Bronchial epithelial cell (primary cell): ENCODE results near the gene UMODL1. TPM values are rescaled to one million over a fixed set of nuclear protein-coding genes. Genes with fewer than 3 reads are reported as not detected.

Experiments used
- DNase-seq: peaks from one replicate; pipeline ENCODE4 v3.0.0-alpha.2; 2010; ENCODE audit warnings: low read depth
- FAIRE-seq: peaks from 2 replicates; lab custom pipeline; 2011; peaks lifted over from hg19 to GRCh38; lab: Jason Lieb, UNC
- H3K27me3 ChIP-seq: 2 replicates; pipeline ENCODE4 v1.5.1; 2011; ENCODE audit warnings: low read length; ENCODE audit not compliant: control insufficient read depth, insufficient read depth
- H3K36me3 ChIP-seq: 2 replicates; pipeline ENCODE4 v1.5.1; 2011; ENCODE audit warnings: low read length; ENCODE audit not compliant: control insufficient read depth, insufficient read depth
- H3K4me3 ChIP-seq: 2 replicates; pipeline ENCODE4 v1.5.1; 2011; ENCODE audit warnings: mild to moderate bottlenecking, low read depth, low read length, control low read depth
- CTCF ChIP-seq: IDR thresholded peaks from 2 replicates; pipeline ENCODE4 v1.5.1; 2011; ENCODE audit warnings: mild to moderate bottlenecking, moderate library complexity, low read length, control low read depth, inconsistent platforms; ENCODE audit not compliant: insufficient read depth, severe bottlenecking
- total RNA-seq: library from RNA; depleted of rRNA; stranded (reverse); fragments of >200 nt; gene quantifications from 2 replicates; pipeline ENCODE4 v1.2.1, GENCODE V29; 2014

The UMODL1 gene
- total RNA-seq, 1 donor from 2014 or later: not detected

DNA sequence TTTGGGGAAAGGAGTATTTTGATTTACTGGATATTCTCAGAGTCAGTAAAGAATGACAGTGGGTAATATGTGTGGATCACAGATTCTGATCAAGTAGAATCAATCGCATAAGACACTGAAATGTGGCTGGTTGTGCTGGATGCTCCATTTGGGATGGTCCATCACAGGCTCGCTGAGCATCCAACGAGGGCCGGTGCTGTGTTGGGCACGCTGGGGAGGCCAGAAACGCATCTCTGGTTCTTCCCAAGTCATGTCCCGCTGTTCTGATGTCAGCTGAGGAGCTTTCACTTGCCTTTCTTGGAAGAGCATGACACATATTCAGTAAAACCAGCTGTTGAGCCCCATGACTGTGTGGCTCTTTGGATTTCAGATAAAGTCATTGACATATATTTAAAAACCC, 72.0 kb downstream of the UMODL1 start:
- H3K4me3 ChIP-seq: no peak overlapping the region
- H3K36me3 ChIP-seq: no peaks in the 10 kb centered on the region
- H3K27me3 ChIP-seq: no peaks in the 10 kb centered on the region
- TF ChIP-seq CTCF: no peak
- FAIRE-seq (no peak), DNase-seq (no peak)

- Histone ChIP-seq H3K27me3 (peaks cover 1% of the 10 kb centered on the region), H3K4me3 (no peak overlapping the region), H3K36me3 (no peaks in the 10 kb centered on the region)
- FAIRE-seq (no peak), DNase-seq (no peak)
- no peak for TF ChIP-seq CTCF
These were observed 73.1 kb downstream of the UMODL1 start for GRCh38 chr21:42144221-42144620.

DNA sequence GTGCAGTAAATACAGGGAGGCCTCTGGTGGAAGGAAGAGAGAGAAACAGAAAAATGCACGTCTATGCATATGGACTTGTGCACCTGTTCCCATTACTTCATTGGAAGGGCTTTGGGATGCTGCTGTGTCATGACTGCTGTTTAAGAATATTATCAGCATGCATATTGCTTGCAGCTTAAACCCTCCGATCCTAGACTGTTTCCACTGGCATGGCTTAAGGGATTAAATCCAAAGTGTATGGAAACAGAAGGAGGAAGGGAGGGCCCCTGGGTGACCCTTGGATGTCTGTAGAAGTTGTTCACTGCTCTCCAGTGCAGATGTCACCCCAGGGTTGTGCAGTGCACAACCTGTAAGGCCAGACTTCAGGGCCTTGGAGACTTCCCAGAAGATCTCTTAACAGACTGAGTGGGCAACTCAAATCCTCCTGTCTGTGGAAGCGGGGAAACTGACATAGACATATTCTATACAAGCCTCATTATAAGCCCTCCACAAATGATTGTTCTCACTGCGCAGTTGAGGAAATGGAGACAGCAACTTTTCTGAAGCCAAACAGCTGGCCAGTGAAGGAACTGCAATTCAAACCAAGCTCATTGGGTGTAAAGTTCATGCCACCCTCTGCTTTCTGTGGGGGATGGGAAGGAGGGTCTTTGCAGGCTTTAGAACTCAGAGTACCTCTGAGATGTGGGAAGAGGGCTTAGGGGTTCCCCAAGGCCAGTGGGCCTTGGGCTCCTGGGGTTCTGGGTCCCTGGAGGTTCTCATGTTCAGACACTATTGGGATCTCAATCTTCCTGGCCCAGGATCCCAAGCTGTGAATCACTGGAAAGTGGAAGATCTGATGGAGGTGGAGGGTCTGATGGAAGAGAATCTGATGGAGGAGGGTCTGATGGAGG, 73.8 kb downstream of the UMODL1 start:
- DNase-seq (no peak), FAIRE-seq (no peak)
- H3K36me3 ChIP-seq: no peaks in the 10 kb centered on the region
- no peak overlapping the region for H3K4me3 ChIP-seq
- H3K27me3 ChIP-seq: peaks cover 1% of the 10 kb centered on the region
- TF ChIP-seq CTCF: no peak

DNA sequence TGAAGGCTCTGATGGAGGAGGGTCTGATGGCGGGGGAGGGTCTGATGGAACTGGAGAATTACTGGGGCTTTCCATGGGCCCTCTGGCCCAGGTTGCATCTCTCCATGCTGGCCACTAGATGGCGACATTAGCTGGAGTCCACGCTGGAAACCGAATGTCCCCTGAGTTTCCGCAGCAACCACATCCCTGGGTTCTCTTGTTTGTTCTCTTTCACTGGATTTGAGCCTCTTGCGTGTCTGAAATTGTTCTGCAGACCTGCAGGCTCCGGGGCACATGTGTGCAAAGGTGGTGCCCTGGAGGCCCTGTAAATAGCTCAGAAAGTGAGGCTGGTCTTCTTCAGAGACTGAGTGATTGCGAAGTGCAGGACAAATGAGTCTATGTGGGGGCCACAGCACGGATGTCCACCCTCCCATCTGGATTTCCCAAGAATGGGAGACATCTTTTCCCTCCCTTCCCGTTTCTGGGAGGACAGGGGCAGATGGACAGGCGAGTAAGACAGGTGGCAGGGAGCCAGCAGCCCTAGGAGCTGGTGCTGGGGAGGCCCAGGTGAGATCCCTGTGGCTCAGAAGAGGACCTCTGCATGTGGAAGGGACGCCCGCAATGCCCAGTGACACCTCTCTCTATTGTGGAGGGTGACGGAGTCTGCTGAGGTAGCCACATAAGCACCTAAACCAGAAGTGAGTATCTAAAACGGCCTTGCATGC, 74.6 kb downstream of the UMODL1 start:
- DNase-seq (no peak), FAIRE-seq (peak; percentile 18)
- Histone ChIP-seq H3K27me3 (peaks cover 1% of the 10 kb centered on the region), H3K4me3 (no peak overlapping the region), H3K36me3 (no peaks in the 10 kb centered on the region)
- peak; percentile 92 for TF ChIP-seq CTCF

GRCh38 chr21:42146273-42146805, 75.2 kb downstream of the UMODL1 start:
- H3K27me3 ChIP-seq: peaks cover 1% of the 10 kb centered on the region
- no peaks in the 10 kb centered on the region for H3K36me3 ChIP-seq
- H3K4me3 ChIP-seq: no peak overlapping the region
- TF ChIP-seq CTCF: no peak
- no peak for FAIRE-seq
- no peak for DNase-seq
